ENCODE results near the gene CCR9.

Gene CCR9

GRCh38 chr3:45869638-45870037 lies 16.7 kb upstream of the CCR9 start:
- no peak for TF ChIP-seq EP300 (IDR thresholded peaks at IDR 0.05; ENCODE audit: borderline replicate concordance)
- no peak for TF ChIP-seq YY1 (IDR thresholded peaks at IDR 0.05; ENCODE audit: low read depth)
- TF ChIP-seq TCF12 (IDR thresholded peaks at IDR 0.05; ENCODE audit: low read depth) = no peak
- no peak for TF ChIP-seq USF1 (IDR thresholded peaks at IDR 0.05)
- no peak for TF ChIP-seq TEAD4 (IDR thresholded peaks at IDR 0.05)
- no peak for TF ChIP-seq MAX (IDR thresholded peaks at IDR 0.05)
- no peak for TF ChIP-seq EGR1 (IDR thresholded peaks at IDR 0.05)
- TF ChIP-seq NFIC (IDR thresholded peaks at IDR 0.05) = no peak

- TF ChIP-seq YY1 (IDR thresholded peaks at IDR 0.05; ENCODE audit: low read depth) (no peak), RAD21 (IDR thresholded peaks at IDR 0.05; ENCODE audit: low read depth) (no peak), REST (IDR thresholded peaks at IDR 0.05; ENCODE audit: low read depth) (no peak), ZBTB7A (IDR thresholded peaks at IDR 0.05; ENCODE audit: low read depth) (no peak), TEAD4 (IDR thresholded peaks at IDR 0.05) (no peak), EGR1 (IDR thresholded peaks at IDR 0.05) (no peak), CREB1 (IDR thresholded peaks at IDR 0.05; ENCODE audit: low read depth) (no peak), NFIC (IDR thresholded peaks at IDR 0.05) (no peak)
Observed at GRCh38 chr3:45870099-45870498, 16.2 kb upstream of the CCR9 start.

GRCh38 chr3:45871780-45872179 lies 14.6 kb upstream of the CCR9 start:
- no peak for TF ChIP-seq TAF1 (IDR thresholded peaks at IDR 0.05; ENCODE audit: low read depth)
- TF ChIP-seq MAX (IDR thresholded peaks at IDR 0.05) = no peak
- no peak for TF ChIP-seq EGR1 (IDR thresholded peaks at IDR 0.05)
- no peak for TF ChIP-seq TCF12 (IDR thresholded peaks at IDR 0.05; ENCODE audit: low read depth)
- no peak for TF ChIP-seq EP300 (IDR thresholded peaks at IDR 0.05; ENCODE audit: borderline replicate concordance)
- TF ChIP-seq USF1 (IDR thresholded peaks at IDR 0.05) = no peak
- TF ChIP-seq REST (IDR thresholded peaks at IDR 0.05; ENCODE audit: low read depth) = no peak
- no peak for TF ChIP-seq CEBPB (IDR thresholded peaks at IDR 0.05)
- TF ChIP-seq FOXM1 (IDR thresholded peaks at IDR 0.05; ENCODE audit: borderline replicate concordance, low read depth) = no peak
- TF ChIP-seq CREB1 (IDR thresholded peaks at IDR 0.05; ENCODE audit: low read depth) = no peak

GRCh38 chr3:45872569-45872968 lies 13.8 kb upstream of the CCR9 start:
- TF ChIP-seq CEBPB (IDR thresholded peaks at IDR 0.05) (no peak), RAD21 (IDR thresholded peaks at IDR 0.05; ENCODE audit: low read depth) (no peak), MAX (IDR thresholded peaks at IDR 0.05) (no peak), TCF12 (IDR thresholded peaks at IDR 0.05; ENCODE audit: low read depth) (no peak), CREB1 (IDR thresholded peaks at IDR 0.05; ENCODE audit: low read depth) (no peak), TAF1 (IDR thresholded peaks at IDR 0.05; ENCODE audit: low read depth) (no peak), EGR1 (IDR thresholded peaks at IDR 0.05) (no peak)

- TF ChIP-seq YY1 (IDR thresholded peaks at IDR 0.05; ENCODE audit: low read depth) (no peak), TEAD4 (IDR thresholded peaks at IDR 0.05) (no peak), TAF1 (IDR thresholded peaks at IDR 0.05; ENCODE audit: low read depth) (no peak), MAX (IDR thresholded peaks at IDR 0.05) (no peak), RAD21 (IDR thresholded peaks at IDR 0.05; ENCODE audit: low read depth) (no peak), NFIC (IDR thresholded peaks at IDR 0.05) (no peak), CEBPB (IDR thresholded peaks at IDR 0.05) (no peak), ZBTB7A (IDR thresholded peaks at IDR 0.05; ENCODE audit: low read depth) (no peak), EGR1 (IDR thresholded peaks at IDR 0.05) (no peak)
Observed at GRCh38 chr3:45873036-45873435, 13.3 kb upstream of the CCR9 start.

GRCh38 chr3:45873638-45874037 lies 12.7 kb upstream of the CCR9 start:
- TF ChIP-seq CEBPB (IDR thresholded peaks at IDR 0.05) = no peak
- no peak for TF ChIP-seq FOXM1 (IDR thresholded peaks at IDR 0.05; ENCODE audit: borderline replicate concordance, low read depth)
- no peak for TF ChIP-seq RAD21 (IDR thresholded peaks at IDR 0.05; ENCODE audit: low read depth)
- no peak for TF ChIP-seq EGR1 (IDR thresholded peaks at IDR 0.05)
- no peak for TF ChIP-seq NFIC (IDR thresholded peaks at IDR 0.05)
